Measurements from ENCODE around the gene SOX6.

DNA sequence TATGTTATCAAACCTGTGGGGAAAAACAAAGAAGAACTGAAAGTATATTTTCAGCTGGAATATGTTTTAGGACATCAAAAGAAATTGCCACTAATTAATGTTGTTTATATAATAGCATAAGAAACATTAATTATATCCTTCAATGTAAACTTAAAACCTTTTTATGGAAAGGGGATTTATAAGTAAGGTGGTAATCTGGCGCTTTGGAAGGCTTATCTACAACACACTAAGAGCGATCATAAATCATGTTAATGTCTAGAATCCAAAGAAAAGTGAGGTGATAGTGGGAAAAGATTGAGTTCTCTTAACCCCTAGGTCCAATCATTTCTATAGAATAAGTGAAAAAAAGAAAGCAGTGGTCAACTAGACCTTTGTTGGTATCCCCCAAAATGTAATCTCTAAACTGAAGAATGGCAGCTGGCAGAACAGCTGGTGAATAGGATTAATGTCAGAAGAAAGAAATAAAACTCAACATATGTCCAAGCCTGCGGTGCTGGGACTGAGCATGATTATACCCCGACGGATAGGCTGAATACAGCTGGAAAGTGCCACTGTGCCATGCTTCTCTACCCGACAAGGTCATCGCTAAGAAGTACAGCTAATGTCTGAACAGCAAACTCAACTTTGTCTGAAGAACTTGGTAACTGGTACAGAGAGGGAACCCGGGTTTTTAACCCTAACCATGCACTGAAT, 64.0 kb downstream of the SOX6 start:
- TF ChIP-seq, protein P1, sequence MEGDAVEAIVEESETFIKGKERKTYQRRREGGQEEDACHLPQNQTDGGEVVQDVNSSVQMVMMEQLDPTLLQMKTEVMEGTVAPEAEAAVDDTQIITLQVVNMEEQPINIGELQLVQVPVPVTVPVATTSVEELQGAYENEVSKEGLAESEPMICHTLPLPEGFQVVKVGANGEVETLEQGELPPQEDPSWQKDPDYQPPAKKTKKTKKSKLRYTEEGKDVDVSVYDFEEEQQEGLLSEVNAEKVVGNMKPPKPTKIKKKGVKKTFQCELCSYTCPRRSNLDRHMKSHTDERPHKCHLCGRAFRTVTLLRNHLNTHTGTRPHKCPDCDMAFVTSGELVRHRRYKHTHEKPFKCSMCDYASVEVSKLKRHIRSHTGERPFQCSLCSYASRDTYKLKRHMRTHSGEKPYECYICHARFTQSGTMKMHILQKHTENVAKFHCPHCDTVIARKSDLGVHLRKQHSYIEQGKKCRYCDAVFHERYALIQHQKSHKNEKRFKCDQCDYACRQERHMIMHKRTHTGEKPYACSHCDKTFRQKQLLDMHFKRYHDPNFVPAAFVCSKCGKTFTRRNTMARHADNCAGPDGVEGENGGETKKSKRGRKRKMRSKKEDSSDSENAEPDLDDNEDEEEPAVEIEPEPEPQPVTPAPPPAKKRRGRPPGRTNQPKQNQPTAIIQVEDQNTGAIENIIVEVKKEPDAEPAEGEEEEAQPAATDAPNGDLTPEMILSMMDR (conservative IDR thresholded peaks at IDR 0.05 in 1 of 2, IDR thresholded peaks at IDR 0.05 in 1 of 2; ENCODE audit: low read depth in 1 of 2, low read length in 2 of 2): no peak
- no peak for TF ChIP-seq EZH2 (IDR thresholded peaks at IDR 0.05; ENCODE audit: low read length, missing control alignments)

All from fibroblast of lung (primary cell).